Left ventricle myocardium inferior (tissue), 1 donor: ENCODE measurements around the gene EML2. TPM values are rescaled to one million over a fixed set of nuclear protein-coding genes. Genes with fewer than 3 reads are reported as not detected.
A peak's percentile ranks its signal among the peaks of the same experiment; 100 is the strongest.

ENCODE experiments used
- DNase-seq: peaks from one replicate; pipeline ENCODE4 v3.0.0-alpha.2; 2020
- H3K27ac ChIP-seq: fragments of 200-600 bp; replicated peaks from 2 replicates; pipeline ENCODE4 v1.8.0; 2021
- H3K27me3 ChIP-seq: fragments of 200-600 bp; 2 replicates; pipeline ENCODE4 v1.8.0; 2021; ENCODE audit warnings: low read depth
- H3K36me3 ChIP-seq: fragments of 200-600 bp; 2 replicates; pipeline ENCODE4 v1.8.0; 2021
- H3K4me1 ChIP-seq: fragments of 200-600 bp; 2 replicates; pipeline ENCODE4 v1.8.0; 2021
- H3K4me3 ChIP-seq: fragments of 200-600 bp; 2 replicates; pipeline ENCODE4 v1.8.0; 2021; ENCODE audit warnings: mild to moderate bottlenecking, moderate library complexity
- H3K9me3 ChIP-seq: fragments of 200-600 bp; replicated peaks from 2 replicates; pipeline ENCODE4 v1.8.0; 2021
- CTCF ChIP-seq: fragments of 200-600 bp; IDR thresholded peaks from 2 replicates; pipeline ENCODE4 v1.8.0; 2021; ENCODE audit warnings: antibody characterized with exemption, mild to moderate bottlenecking, borderline replicate concordance
- intact Hi-C: fragments of 100-400 bp; cut with micrococcal nuclease; formaldehyde crosslinking; loops from one replicate; pipeline ENCODE4 v1.11.0; 2022
- total RNA-seq: library from RNA; stranded (reverse); fragmentation: NEBNext Ultra II Directional; extraction: Animal tissue kit (Norgen Biotek cat#: 25700); gene quantifications from one replicate; pipeline ENCODE4 v1.2.1, GENCODE V29; 2021
- donor health status: DM: no; HTN: yes; CAD: no; lungs with severe emphysema.

The EML2 gene
- total RNA-seq, 1 donor from 2014 or later, result 48.4 TPM

DNA sequence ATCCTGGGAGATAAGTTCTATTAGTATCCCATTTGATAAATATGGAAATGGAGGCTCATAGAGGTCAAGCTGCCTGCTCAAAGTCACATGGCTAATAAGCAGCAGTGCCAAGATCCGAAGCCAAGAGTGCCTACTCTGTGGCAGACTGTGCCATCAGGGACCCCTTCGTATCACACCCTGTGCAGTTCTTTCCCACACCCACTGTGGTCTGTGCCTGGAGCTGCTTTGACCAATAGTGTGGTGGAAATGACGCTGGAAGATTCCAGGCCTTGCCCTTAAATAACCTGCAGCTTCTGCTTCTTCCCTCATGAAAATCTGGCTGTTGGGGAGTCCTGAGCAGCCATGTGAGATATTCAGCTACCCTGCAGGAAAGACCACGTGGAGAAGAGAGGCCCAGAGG lies 64.7 kb downstream of the EML2 start:
- intact Hi-C loops, result loop anchor here (10.0 kb wide), 1 partner anchor 50 kb away; no protein-coding TSS in a partner anchor
- Histone ChIP-seq H3K27me3 (no peaks in the 10 kb centered on the region), H3K4me1 (peaks cover 81% of the 10 kb centered on the region), H3K27ac (peak overlapping the region; percentile 81), H3K9me3 (peaks cover 5% of the 10 kb centered on the region), H3K36me3 (no peaks in the 10 kb centered on the region), H3K4me3 (no peak overlapping the region)
- TF ChIP-seq CTCF, result no peak
- no peak for DNase-seq

DNA sequence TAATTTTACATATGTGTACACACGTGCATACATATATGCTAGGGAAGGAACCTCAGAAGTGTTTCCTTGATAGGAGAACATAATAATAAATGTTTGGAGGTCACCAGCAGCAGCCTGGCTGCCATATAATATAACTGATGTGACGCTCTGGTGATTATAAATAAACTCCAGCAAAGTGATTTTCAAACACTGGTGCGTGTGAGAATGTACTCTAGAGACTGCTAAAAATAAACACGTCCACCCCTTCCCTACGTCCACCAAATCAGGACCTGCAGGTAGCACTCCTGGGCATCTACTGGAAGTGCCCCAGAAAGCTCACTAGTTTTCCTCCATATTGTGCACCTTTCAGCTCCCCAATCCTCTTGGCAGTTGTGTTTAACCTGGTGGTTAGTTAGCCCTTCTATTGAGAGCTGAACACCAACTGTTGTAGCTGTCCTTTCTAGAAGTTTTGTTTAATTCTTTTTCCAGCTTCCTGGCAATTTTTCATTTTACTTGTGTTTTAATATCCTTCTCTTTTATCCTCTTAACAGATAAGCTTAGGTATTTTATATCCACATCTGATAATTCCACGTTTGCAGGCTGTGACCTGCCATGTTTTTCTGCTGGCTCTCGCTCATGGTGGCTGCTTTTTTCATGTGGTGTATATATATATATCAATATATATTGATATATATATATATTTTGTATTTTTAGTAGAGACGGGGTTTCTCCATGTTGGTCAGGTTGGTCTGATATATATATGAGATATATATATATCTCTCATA lies 67.6 kb downstream of the EML2 start:
- H3K27ac ChIP-seq, result peak overlapping the region; percentile 83
- no peak for TF ChIP-seq CTCF
- no peak for DNase-seq
- H3K27me3 ChIP-seq, result no peaks in the 10 kb centered on the region
- intact Hi-C loops, result loop anchor here (10.0 kb wide), 1 partner anchor 47 kb away; no protein-coding TSS in a partner anchor
- no peaks in the 10 kb centered on the region for H3K36me3 ChIP-seq
- H3K9me3 ChIP-seq, result peaks cover 5% of the 10 kb centered on the region
- H3K4me3 ChIP-seq, result no peak overlapping the region
- H3K4me1 ChIP-seq, result peaks cover 76% of the 10 kb centered on the region

DNA sequence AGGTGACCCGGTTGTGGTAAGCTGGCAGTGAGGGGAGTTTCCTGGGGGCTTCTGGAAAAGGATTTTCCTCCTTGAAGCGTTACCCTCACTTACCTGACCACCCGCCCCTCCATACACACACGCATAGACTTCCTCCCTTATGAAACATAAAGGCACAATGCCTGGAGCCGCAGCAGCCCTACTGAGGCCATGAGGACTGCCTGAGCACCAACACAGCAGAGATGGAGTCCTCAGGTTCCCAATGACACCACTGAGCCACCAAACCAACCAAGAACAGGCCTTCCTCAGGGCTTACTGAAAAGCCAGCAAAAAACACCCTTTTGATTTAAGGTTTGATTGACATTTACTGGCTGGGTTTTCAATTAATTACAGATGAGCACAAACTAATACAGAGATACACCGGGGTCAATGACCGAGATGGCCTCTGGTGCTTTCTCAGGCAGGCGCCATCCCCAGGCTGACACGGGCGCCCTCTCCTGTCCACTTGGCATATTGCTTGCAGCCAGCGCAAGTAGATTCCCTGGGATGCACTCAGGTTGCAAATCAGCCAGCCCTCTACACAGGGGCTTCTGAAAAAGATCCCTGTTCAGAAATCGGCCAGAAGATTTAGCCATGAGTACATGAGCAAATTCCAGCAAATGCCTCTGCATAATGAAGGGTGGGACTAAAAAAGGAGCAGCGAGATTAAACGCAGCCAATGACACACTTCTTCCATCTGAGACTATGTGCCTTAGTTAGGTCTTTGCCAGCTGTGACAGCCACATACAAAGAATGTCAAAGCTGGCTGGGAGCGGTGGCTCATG lies 69.4 kb downstream of the EML2 start:
- H3K4me1 ChIP-seq, result peaks cover 58% of the 10 kb centered on the region
- no peak overlapping the region for H3K4me3 ChIP-seq
- peaks cover 5% of the 10 kb centered on the region for H3K9me3 ChIP-seq
- peak; percentile 62 for DNase-seq
- H3K36me3 ChIP-seq, result no peaks in the 10 kb centered on the region
- no peaks in the 10 kb centered on the region for H3K27me3 ChIP-seq
- intact Hi-C loops, result loop anchor here (10.0 kb wide), 1 partner anchor 45 kb away; no protein-coding TSS in a partner anchor
- H3K27ac ChIP-seq, result peak overlapping the region; percentile 83
- TF ChIP-seq CTCF, result peak; percentile 85

GRCh38 chr19:45568732-45569131 lies 70.5 kb downstream of the EML2 start:
- H3K27me3 ChIP-seq, result no peaks in the 10 kb centered on the region
- TF ChIP-seq CTCF, result no peak
- H3K36me3 ChIP-seq, result no peaks in the 10 kb centered on the region
- peaks cover 53% of the 10 kb centered on the region for H3K4me1 ChIP-seq
- DNase-seq, result no peak
- peak overlapping the region; percentile 83 for H3K27ac ChIP-seq
- peaks cover 5% of the 10 kb centered on the region for H3K9me3 ChIP-seq
- H3K4me3 ChIP-seq, result no peak overlapping the region
- intact Hi-C loops, result no loop called here

DNA sequence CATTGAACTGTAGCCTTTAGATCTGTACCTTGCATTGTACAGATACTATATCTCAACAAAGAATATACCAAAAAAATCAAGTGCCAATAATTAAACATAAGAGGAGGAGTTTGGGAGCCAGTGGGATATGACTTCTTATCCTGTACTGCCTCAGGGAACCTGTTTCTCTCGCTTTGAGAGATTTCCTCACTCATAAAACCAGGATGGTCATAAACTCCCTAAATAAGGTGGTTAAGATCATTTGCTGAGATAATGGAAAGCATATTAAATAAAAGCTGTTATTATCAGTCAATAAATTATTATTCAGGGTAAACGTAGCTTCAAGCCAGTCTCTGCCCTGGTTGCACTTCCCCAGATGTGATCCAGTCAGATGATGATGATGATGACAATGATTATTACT lies 71.6 kb downstream of the EML2 start:
- no peak for TF ChIP-seq CTCF
- H3K4me1 ChIP-seq, result peaks cover 54% of the 10 kb centered on the region
- peaks cover 5% of the 10 kb centered on the region for H3K9me3 ChIP-seq
- H3K27ac ChIP-seq, result peak overlapping the region; percentile 83
- H3K4me3 ChIP-seq, result no peak overlapping the region
- H3K27me3 ChIP-seq, result no peaks in the 10 kb centered on the region
- DNase-seq, result no peak
- intact Hi-C loops, result no loop called here
- no peaks in the 10 kb centered on the region for H3K36me3 ChIP-seq
